GM23338 (cell line): Measurements from ENCODE around the gene PPP2R3B. TPM values are rescaled to one million over a fixed set of nuclear protein-coding genes. Genes with fewer than 3 reads are reported as not detected.

ENCODE experiments used
- ATAC-seq: fragments of 200-7000 bp; cut with Tn5 transposase; 3 replicates; pipeline ENCODE4 v1.9.1; 2020
- DNase-seq: peaks from one replicate; pipeline ENCODE4 v3.0.0-alpha.2; 2015; ENCODE audit warnings: low spot score
- H2AFZ ChIP-seq: fragments of 200-600 bp; sonication (generic); 2 replicates; pipeline ENCODE4 v1.8.0; 2016; ENCODE audit warnings: antibody characterized with exemption, mild to moderate bottlenecking, moderate library complexity
- H3F3A ChIP-seq: fragments of 200-600 bp; sonication (generic); replicated peaks from 2 replicates; pipeline ENCODE4 v1.8.0; 2017; ENCODE audit warnings: antibody characterized with exemption, mixed run types, low read depth
- H3K27ac ChIP-seq: fragments of 200-600 bp; sonication (generic); 2 replicates; pipeline ENCODE4 v1.6.1; 2016; ENCODE audit warnings: low read depth
- H3K27me3 ChIP-seq: fragments of 200-600 bp; sonication (generic); 2 replicates; pipeline ENCODE4 v1.8.0; 2016; ENCODE audit warnings: mild to moderate bottlenecking, mixed run types, moderate library complexity; ENCODE audit not compliant: insufficient read depth
- H3K36me3 ChIP-seq: fragments of 200-600 bp; sonication (generic); 2 replicates; pipeline ENCODE4 v1.8.0; 2016; ENCODE audit warnings: mild to moderate bottlenecking; ENCODE audit not compliant: insufficient read depth
- H3K4me1 ChIP-seq: fragments of 200-600 bp; sonication (generic); 2 replicates; pipeline ENCODE4 v1.8.0; 2016; ENCODE audit warnings: mild to moderate bottlenecking, moderate library complexity; ENCODE audit not compliant: insufficient read depth
- H3K4me2 ChIP-seq: fragments of 200-600 bp; sonication (generic); 2 replicates; pipeline ENCODE4 v1.7.1; 2017; ENCODE audit warnings: mixed run types
- H3K4me3 ChIP-seq: fragments of 200-600 bp; sonication (generic); 2 replicates; pipeline ENCODE4 v1.6.1; 2016; ENCODE audit warnings: mixed run types
- H3K79me2 ChIP-seq: fragments of 200-600 bp; sonication (generic); replicated peaks from 2 replicates; pipeline ENCODE4 v1.8.0; 2017; ENCODE audit warnings: mild to moderate bottlenecking; ENCODE audit not compliant: insufficient read depth
- H3K9me2 ChIP-seq: fragments of 200-600 bp; sonication (generic); 2 replicates; pipeline ENCODE4 v1.8.0; 2017; ENCODE audit not compliant: insufficient read depth
- H4K20me1 ChIP-seq: fragments of 200-600 bp; sonication (generic); replicated peaks from 2 replicates; pipeline ENCODE4 v1.8.0; 2017; ENCODE audit warnings: mild to moderate bottlenecking; ENCODE audit not compliant: insufficient read depth
- H3K27ac Mint-ChIP-seq: 2 replicates; pipeline ENCODE4 v1.8.0; 2020; ENCODE audit warnings: inconsistent platforms, mild to moderate bottlenecking, moderate library complexity, mixed read lengths
- H3K27me3 Mint-ChIP-seq: 3 replicates; pipeline ENCODE4 v1.8.0; 2022; ENCODE audit warnings: low read depth, mild to moderate bottlenecking, moderate library complexity, mixed read lengths, inconsistent platforms; ENCODE audit not compliant: insufficient read depth, poor library complexity
- H3K36me3 Mint-ChIP-seq: 3 replicates; pipeline ENCODE4 v1.8.0; 2021; ENCODE audit warnings: low read depth, mild to moderate bottlenecking, inconsistent platforms, moderate library complexity, mixed read lengths
- H3K4me1 Mint-ChIP-seq: 3 replicates; pipeline ENCODE4 v1.8.0; 2020; ENCODE audit warnings: mild to moderate bottlenecking, inconsistent platforms, mixed read lengths
- H3K4me3 Mint-ChIP-seq: 3 replicates; pipeline ENCODE4 v1.8.0; 2021; ENCODE audit warnings: moderate library complexity, mild to moderate bottlenecking, inconsistent platforms, mixed read lengths
- H3K9me3 Mint-ChIP-seq: 3 replicates; pipeline ENCODE4 v1.8.0; 2020; ENCODE audit warnings: moderate library complexity, mild to moderate bottlenecking, inconsistent platforms, mixed read lengths
- CTCF ChIP-seq, 2 experiments: fragments of 200-600 bp in 1 of 2; sonication (generic) in 1 of 2; conservative IDR thresholded peaks; 2 replicates each; pipeline versions ENCODE4 v1.5.1 to v1.6.1; 2016 to 2017; ENCODE audit warnings: antibody characterized with exemption in 2 of 2, low read depth in 2 of 2, mild to moderate bottlenecking in 2 of 2, moderate library complexity in 1 of 2
- ETS1 ChIP-seq: IDR thresholded peaks from 2 replicates; pipeline ENCODE4 v1.6.1; 2016; ENCODE audit warnings: antibody characterized with exemption
- EZH2 ChIP-seq: fragments of 200-600 bp; sonication (generic); IDR thresholded peaks from one replicate; pipeline ENCODE4 v1.8.0; 2017; ENCODE audit warnings: antibody characterized with exemption, mild to moderate bottlenecking, low read depth; ENCODE audit not compliant: unreplicated experiment
- JUNB ChIP-seq: IDR thresholded peaks from one replicate; pipeline ENCODE4 v1.6.1; 2016; ENCODE audit warnings: antibody characterized with exemption; ENCODE audit not compliant: unreplicated experiment
- NANOG ChIP-seq: IDR thresholded peaks from 2 replicates; pipeline ENCODE4 v1.6.1; 2016; ENCODE audit warnings: antibody characterized with exemption, borderline replicate concordance
- REST ChIP-seq: IDR thresholded peaks from one replicate; pipeline ENCODE4 v1.6.1; 2018; ENCODE audit warnings: antibody characterized with exemption; ENCODE audit not compliant: unreplicated experiment
- STAT1 ChIP-seq: IDR thresholded peaks from one replicate; pipeline ENCODE4 v1.6.1; 2016; ENCODE audit warnings: antibody characterized with exemption; ENCODE audit not compliant: unreplicated experiment
- ZNF114 ChIP-seq: fragments of 250-450 bp; sonication (Bioruptor Pico); IDR thresholded peaks from 2 replicates; pipeline ENCODE4 v1.5.0; 2020; ENCODE audit warnings: mild to moderate bottlenecking, moderate library complexity
- ZNF331 ChIP-seq: fragments of 250-450 bp; sonication (Bioruptor Pico); IDR thresholded peaks from 2 replicates; pipeline ENCODE4 v1.5.0; 2020; ENCODE audit warnings: low read depth, mild to moderate bottlenecking, moderate library complexity
- polyA plus RNA-seq: library from polyadenylated mRNA; unstranded; fragments of >200 nt; fragmentation: Nextera tagmentation; extraction: Ambion mirVana; gene quantifications from 2 replicates; pipeline ENCODE4 v1.2.1, GENCODE V29; 2016
- total RNA-seq: library from RNA; depleted of rRNA; stranded (reverse); fragments of >200 nt; shearing (Covaris generic); gene quantifications from 2 replicates; pipeline ENCODE4 v1.2.3, GENCODE V29; 2014

Gene PPP2R3B
- total and polyA plus RNA-seq, 2 experiments from 2014 or later = 50.1 to 104 TPM

- Mint-ChIP-seq H3K27me3 (peaks cover 24% of the 10 kb centered on the region), H3K4me3 (no peak overlapping the region), H3K4me1 (peaks cover 3% of the 10 kb centered on the region; the same call in 1 of the 3 replicates), H3K27ac (no peak overlapping the region), H3K9me3 (peaks cover 33% of the 10 kb centered on the region), H3K36me3 (peaks cover 32% of the 10 kb centered on the region)
- no peak overlapping the region for H2AFZ ChIP-seq
- TF ChIP-seq ZNF331 (CRISPR knock-in tag) = no peak
- no peak overlapping the region for H3K4me3 ChIP-seq
- no peaks in the 10 kb centered on the region for H4K20me1 ChIP-seq
- H3F3A ChIP-seq = no peaks in the 10 kb centered on the region
- ATAC-seq (no peak), DNase-seq (no peak)
- no peaks in the 10 kb centered on the region for H3K36me3 ChIP-seq
- H3K79me2 ChIP-seq = 0 out of 2 replicates have a peak, but pooled peaks cover 2% of the 10 kb centered on the region
- H3K27ac ChIP-seq = no peak overlapping the region
- H3K4me2 ChIP-seq = no peak overlapping the region
- no peaks in the 10 kb centered on the region for H3K9me2 ChIP-seq
- no peaks in the 10 kb centered on the region for H3K4me1 ChIP-seq
- H3K27me3 ChIP-seq = 0 out of 2 replicates have a peak, but pooled peaks cover 2% of the 10 kb centered on the region
Observed at GRCh38 chrX:333611-334311, 52.9 kb downstream of the PPP2R3B start.

GRCh38 chrX:332916-333610 lies 53.6 kb downstream of the PPP2R3B start:
- Histone ChIP-seq H3K4me2 (no peak overlapping the region), H3K36me3 (no peaks in the 10 kb centered on the region), H3K79me2 (0 out of 2 replicates have a peak, but pooled peaks cover 2% of the 10 kb centered on the region), H3K4me1 (no peaks in the 10 kb centered on the region), H3K9me2 (no peaks in the 10 kb centered on the region), H3K4me3 (no peak overlapping the region), H2AFZ (no peak overlapping the region), H3K27me3 (0 out of 2 replicates have a peak, but pooled peaks cover 2% of the 10 kb centered on the region), H3K27ac (no peak overlapping the region), H3F3A (no peaks in the 10 kb centered on the region), H4K20me1 (no peaks in the 10 kb centered on the region)
- Mint-ChIP-seq H3K4me3 (no peak overlapping the region), H3K27me3 (peaks cover 20% of the 10 kb centered on the region), H3K9me3 (peaks cover 26% of the 10 kb centered on the region), H3K4me1 (peaks cover 3% of the 10 kb centered on the region; the same call in 1 of the 3 replicates), H3K27ac (no peak overlapping the region), H3K36me3 (peaks cover 25% of the 10 kb centered on the region)
- ATAC-seq (no peak), DNase-seq (no peak)
- TF ChIP-seq ZNF114 (CRISPR knock-in tag) (no peak), ETS1 (no peak), NANOG (no peak), REST (no peak), STAT1 (no peak), JUNB (no peak), EZH2 (no peak), CTCF (conservative IDR thresholded peaks at IDR 0.05; ENCODE audit: low read depth in 2 of 2) (no peak)
